ENCODE results near the gene CNOT6L. TPM values are rescaled to one million over a fixed set of nuclear protein-coding genes. Genes with fewer than 3 reads are reported as not detected.
A peak's percentile ranks its signal among the peaks of the same experiment; 100 is the strongest.
"Not testable (repeated sequence)": the region's sequence is repeated elsewhere in the genome, so short reads cannot be mapped to it uniquely, and the experiment has no call there.

Gene CNOT6L
- total RNA-seq, 1 donor from 2014 or later: 50.8 TPM

DNA sequence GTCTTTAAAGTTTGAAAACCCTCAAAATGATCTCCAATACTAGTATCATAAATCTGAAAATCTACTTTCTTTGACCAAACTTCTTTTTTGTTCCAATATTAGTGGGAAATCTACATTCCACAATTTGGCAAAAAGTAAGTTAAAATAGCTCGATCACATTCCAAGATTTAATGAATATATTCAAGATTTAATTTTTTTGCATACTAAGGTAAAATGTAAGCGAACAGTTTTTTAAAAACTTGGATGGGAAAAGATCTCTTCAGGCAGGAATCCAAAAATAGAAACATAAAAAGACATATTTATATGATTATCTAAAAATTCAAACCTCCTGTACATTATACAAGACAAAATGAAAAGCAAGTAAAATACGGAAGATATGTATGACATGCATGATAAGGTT lies 31.2 kb downstream of the CNOT6L start:
- no peaks in the 10 kb centered on the region for H3K9me3 ChIP-seq
- DNase-seq (no peak), ATAC-seq (no peak)
- H3K27ac ChIP-seq: no peak overlapping the region
- peaks cover 3% of the 10 kb centered on the region for H3K4me1 ChIP-seq
- no peaks in the 10 kb centered on the region for H3K36me3 ChIP-seq
- TF ChIP-seq, protein P1, sequence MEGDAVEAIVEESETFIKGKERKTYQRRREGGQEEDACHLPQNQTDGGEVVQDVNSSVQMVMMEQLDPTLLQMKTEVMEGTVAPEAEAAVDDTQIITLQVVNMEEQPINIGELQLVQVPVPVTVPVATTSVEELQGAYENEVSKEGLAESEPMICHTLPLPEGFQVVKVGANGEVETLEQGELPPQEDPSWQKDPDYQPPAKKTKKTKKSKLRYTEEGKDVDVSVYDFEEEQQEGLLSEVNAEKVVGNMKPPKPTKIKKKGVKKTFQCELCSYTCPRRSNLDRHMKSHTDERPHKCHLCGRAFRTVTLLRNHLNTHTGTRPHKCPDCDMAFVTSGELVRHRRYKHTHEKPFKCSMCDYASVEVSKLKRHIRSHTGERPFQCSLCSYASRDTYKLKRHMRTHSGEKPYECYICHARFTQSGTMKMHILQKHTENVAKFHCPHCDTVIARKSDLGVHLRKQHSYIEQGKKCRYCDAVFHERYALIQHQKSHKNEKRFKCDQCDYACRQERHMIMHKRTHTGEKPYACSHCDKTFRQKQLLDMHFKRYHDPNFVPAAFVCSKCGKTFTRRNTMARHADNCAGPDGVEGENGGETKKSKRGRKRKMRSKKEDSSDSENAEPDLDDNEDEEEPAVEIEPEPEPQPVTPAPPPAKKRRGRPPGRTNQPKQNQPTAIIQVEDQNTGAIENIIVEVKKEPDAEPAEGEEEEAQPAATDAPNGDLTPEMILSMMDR (IDR thresholded peaks at IDR 0.05): no peak
- H3K27me3 ChIP-seq: no peaks in the 10 kb centered on the region
- no peak overlapping the region for H3K4me3 ChIP-seq
- intact Hi-C loops (cut with DNase I): no loop called here

DNA sequence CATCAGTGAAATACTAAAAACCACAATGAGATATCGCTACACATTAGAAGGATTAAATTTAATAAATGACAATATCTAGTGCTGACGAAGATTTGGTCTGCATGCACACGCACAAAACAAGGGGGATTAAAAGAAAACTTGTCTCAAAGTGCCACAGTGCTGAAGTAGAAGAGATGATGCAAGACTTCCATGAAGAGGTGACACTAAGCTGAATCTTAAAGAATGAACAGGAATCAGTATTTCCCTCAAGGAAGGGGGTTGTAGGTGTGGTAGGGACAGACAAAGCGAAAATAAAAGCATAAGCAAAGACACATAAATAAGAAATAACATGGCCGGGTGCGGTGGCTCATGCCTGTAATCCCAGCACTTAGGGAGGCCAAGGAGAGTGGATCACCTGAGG lies 33.5 kb downstream of the CNOT6L start:
- Histone ChIP-seq H3K27me3 (no peaks in the 10 kb centered on the region), H3K4me1 (peaks cover 11% of the 10 kb centered on the region), H3K9me3 (no peaks in the 10 kb centered on the region), H3K4me3 (no peak overlapping the region), H3K36me3 (no peaks in the 10 kb centered on the region), H3K27ac (no peak overlapping the region)
- DNase-seq (no peak), ATAC-seq (no peak)
- intact Hi-C loops (cut with DNase I): no loop called here
- TF ChIP-seq, protein P1 (IDR thresholded peaks at IDR 0.05): no peak

DNA sequence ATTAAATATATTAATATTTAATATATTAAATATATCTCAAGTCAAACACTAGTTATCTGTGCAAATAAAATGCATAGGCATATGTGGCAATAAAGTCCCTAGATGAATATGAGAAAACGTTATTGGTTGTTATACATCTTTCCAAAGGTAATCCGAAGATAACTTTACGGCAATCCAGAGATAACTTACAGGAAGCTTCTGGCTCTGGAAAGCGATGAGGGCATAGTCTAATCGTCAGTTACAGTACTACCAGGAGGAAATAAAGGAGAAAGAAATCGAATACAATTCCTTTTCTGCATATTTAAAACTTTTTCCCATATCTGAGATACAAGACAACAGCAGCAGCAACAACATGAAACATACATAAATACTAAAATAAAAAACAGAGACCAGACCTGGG lies 35.3 kb downstream of the CNOT6L start:
- no peak for DNase-seq
- intact Hi-C loops (cut with DNase I): no loop called here
- Histone ChIP-seq H3K36me3 (no peaks in the 10 kb centered on the region), H3K9me3 (no peaks in the 10 kb centered on the region), H3K27me3 (no peaks in the 10 kb centered on the region), H3K27ac (no peak overlapping the region), H3K4me1 (peaks cover 11% of the 10 kb centered on the region), H3K4me3 (no peak overlapping the region)
- ATAC-seq: no peak
- TF ChIP-seq, protein P1 (IDR thresholded peaks at IDR 0.05): no peak

DNA sequence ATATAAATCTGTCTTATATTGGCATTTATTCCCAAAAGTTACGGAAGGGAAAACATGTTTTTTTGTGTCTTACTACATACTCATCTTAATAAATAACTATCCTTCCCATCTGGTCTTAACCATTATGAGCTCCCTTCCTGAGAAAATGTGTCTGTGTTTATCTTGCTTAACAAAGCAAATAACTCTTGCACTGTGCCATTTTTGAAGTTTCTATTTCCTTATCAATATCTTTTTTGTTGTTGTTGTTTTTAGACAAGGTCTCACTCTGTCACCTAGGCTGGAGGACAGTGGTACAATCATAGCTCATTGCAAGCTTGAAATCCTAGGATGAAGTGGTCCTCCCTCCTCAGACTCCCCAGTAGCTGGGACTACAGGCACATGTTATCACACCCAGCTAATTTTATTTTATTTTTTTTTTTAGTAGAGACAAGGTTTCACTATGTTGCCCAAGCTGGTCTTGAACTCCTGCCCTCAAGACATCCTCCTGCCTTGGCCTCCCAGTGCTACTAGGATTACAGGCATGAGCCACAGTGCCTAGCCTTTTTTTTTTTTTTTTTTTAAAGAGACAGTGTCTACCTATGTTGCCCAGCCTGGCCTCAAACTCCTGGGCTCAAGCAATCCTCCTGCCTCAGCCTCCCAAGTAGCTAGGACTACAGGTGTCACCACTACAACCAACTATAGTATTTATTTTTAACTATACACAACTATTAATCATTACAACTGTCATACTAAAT lies 36.9 kb downstream of the CNOT6L start:
- intact Hi-C loops (cut with DNase I): no loop called here
- Histone ChIP-seq H3K4me1 (peaks cover 9% of the 10 kb centered on the region), H3K4me3 (no peak overlapping the region), H3K27ac (no peak overlapping the region), H3K27me3 (no peaks in the 10 kb centered on the region), H3K36me3 (no peaks in the 10 kb centered on the region), H3K9me3 (no peaks in the 10 kb centered on the region)
- ATAC-seq (no peak), DNase-seq (no peak)
- TF ChIP-seq, protein P1 (IDR thresholded peaks at IDR 0.05): no peak

DNA sequence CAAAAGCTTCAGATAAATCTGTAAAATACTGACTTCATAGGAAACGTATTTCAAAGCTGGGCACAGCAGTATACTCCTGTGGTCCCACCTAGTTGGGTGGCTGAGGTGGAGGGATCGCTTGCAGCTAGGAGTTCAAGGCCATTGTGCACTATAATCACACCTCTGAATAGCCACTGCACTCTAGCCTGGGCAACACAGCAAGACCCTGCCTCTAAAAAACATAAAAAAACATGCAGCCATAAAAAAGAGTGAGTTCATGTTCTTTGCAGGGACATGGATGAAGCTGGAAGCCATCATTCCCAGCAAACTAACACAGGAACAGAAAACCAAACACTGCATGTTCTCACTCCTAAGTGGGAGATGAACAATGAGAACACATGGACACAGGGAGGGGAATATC lies 38.4 kb downstream of the CNOT6L start:
- intact Hi-C loops (cut with DNase I); ATAC-seq; H3K27me3 ChIP-seq; H3K4me3 ChIP-seq; H3K27ac ChIP-seq; H3K9me3 ChIP-seq; H3K36me3 ChIP-seq; DNase-seq: not testable (repeated sequence)
- H3K4me1 ChIP-seq: peaks cover 20% of the 10 kb centered on the region

DNA sequence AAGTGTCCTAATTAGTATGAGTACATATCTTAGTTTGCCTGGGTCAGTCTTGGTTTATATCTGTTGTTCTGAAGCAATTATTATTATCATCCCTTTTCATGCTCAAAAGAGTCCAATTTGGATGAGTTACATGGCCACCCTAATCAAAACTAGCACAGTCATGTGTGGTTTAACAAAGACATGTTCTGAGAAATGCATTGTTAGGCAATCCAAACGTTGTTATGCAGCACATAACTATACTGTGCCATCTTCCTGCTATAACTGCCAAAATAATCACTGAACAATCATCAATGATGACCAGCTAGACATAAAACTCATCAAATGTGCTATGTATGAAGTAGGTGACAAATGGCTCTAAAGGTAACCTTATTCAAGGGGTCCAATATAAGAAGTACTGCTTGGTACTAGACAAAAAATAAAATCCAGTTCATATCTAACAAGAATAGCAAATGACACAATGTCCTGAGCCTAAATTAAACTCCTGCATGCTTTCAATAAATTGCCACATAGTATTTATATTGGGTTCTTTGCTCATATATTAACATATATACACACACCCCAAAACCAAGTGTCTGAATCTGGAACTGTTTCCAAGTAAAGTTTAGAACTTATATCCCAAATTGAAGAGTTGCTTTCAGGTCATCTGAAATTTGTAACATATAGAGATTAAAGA lies 41.9 kb downstream of the CNOT6L start:
- H3K27me3 ChIP-seq: no peaks in the 10 kb centered on the region
- no peak for DNase-seq
- ATAC-seq: peak; percentile 31
- no peaks in the 10 kb centered on the region for H3K9me3 ChIP-seq
- H3K27ac ChIP-seq: no peak overlapping the region
- intact Hi-C loops (cut with DNase I): no loop called here
- no peak overlapping the region for H3K4me3 ChIP-seq
- H3K36me3 ChIP-seq: peaks cover 27% of the 10 kb centered on the region
- TF ChIP-seq, protein P1 (IDR thresholded peaks at IDR 0.05): no peak
- peaks cover 19% of the 10 kb centered on the region for H3K4me1 ChIP-seq
